Endothelial cell of umbilical vein (primary cell): ENCODE measurements around the gene GAPDH.

Experiments used
- FOS ChIP-seq: IDR thresholded peaks from 2 replicates; pipeline ENCODE4 v1.6.1; 2011; ENCODE audit warnings: mild to moderate bottlenecking, low read length, moderate library complexity, borderline replicate concordance; ENCODE audit not compliant: insufficient read depth
- MYC ChIP-seq: IDR thresholded peaks from one replicate; pipeline ENCODE4 v1.6.1; 2011; ENCODE audit warnings: mild to moderate bottlenecking, low read depth, low read length
- POLR2A ChIP-seq: IDR thresholded peaks from 2 replicates; pipeline ENCODE4 v1.6.1; 2012; ENCODE audit warnings: low read depth, mild to moderate bottlenecking, control low read depth, low read length
- POLR2AphosphoS5 ChIP-seq: IDR thresholded peaks from 2 replicates; pipeline ENCODE4 v1.6.1; 2012; ENCODE audit warnings: low read depth, mild to moderate bottlenecking, control low read depth, low read length, moderate library complexity; ENCODE audit not compliant: insufficient read depth
- TF ChIP-seq, protein P1 (sequence below), 2 donors: IDR thresholded peaks; 1 replicate in 1 of 2; 2 replicates in 1 of 2; pipeline ENCODE4 v1.5.1; 2011; ENCODE audit warnings: low read length in 2 of 2, mild to moderate bottlenecking in 2 of 2, moderate library complexity in 2 of 2, control low read depth in 1 of 2, inconsistent platforms in 1 of 2, low read depth in 1 of 2; ENCODE audit not compliant: insufficient read depth in 1 of 2; ENCODE audit errors: extremely low read depth in 1 of 2
- TF ChIP-seq, protein P2 (sequence below): IDR thresholded peaks from 2 replicates; pipeline ENCODE4 v1.6.1; 2011; ENCODE audit not compliant: insufficient read depth, insufficient read length

DNA sequence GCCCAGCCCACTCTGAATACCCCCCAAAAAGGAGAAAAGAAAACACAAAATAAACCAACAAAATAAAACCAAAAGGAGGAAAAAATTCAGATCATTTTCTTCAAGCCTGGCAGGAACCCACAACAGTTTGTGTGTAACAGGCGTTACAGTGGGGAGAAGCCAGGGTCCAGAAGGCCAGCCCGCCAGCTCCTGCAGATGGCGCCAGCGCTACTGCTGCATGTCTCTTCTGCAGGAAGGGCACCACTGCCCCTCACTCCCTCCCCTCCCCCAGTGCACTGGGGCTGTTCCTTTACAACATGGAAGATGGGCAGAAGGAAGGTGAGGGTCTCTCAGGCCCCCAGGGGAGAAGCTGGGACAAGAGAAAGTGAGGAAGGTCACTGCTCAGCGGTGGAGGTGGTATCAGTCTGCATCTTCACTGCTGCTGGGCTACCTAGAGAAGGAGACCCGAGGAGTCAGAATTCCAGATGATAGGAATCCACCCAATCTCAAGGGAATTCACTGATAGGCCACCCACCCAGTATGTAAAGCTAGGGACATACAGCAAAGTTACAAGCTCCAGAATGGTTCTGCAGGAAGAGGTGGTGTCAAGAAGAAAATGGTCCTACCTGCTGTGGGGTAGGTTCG, 36.1 kb downstream of the GAPDH start:
- TF ChIP-seq, protein P1, sequence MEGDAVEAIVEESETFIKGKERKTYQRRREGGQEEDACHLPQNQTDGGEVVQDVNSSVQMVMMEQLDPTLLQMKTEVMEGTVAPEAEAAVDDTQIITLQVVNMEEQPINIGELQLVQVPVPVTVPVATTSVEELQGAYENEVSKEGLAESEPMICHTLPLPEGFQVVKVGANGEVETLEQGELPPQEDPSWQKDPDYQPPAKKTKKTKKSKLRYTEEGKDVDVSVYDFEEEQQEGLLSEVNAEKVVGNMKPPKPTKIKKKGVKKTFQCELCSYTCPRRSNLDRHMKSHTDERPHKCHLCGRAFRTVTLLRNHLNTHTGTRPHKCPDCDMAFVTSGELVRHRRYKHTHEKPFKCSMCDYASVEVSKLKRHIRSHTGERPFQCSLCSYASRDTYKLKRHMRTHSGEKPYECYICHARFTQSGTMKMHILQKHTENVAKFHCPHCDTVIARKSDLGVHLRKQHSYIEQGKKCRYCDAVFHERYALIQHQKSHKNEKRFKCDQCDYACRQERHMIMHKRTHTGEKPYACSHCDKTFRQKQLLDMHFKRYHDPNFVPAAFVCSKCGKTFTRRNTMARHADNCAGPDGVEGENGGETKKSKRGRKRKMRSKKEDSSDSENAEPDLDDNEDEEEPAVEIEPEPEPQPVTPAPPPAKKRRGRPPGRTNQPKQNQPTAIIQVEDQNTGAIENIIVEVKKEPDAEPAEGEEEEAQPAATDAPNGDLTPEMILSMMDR (IDR thresholded peaks at IDR 0.05; ENCODE audit: extremely low read depth in 1 of 2, insufficient read depth in 1 of 2, low read depth in 1 of 2, low read length in 2 of 2) = peak; percentile 30 to 61
- TF ChIP-seq POLR2A = no peak
- TF ChIP-seq, protein P2, sequence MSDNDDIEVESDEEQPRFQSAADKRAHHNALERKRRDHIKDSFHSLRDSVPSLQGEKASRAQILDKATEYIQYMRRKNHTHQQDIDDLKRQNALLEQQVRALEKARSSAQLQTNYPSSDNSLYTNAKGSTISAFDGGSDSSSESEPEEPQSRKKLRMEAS = no peak
- no peak for TF ChIP-seq POLR2AphosphoS5
- no peak for TF ChIP-seq MYC
- TF ChIP-seq FOS = no peak
